Calu3 (cell line): ENCODE results near the gene TULP3. TPM values are rescaled to one million over a fixed set of nuclear protein-coding genes. Genes with fewer than 3 reads are reported as not detected.

Experiments
- BruUV-seq: library from RNA; stranded (reverse); fragments of 400-500 nt; replicated peaks from 2 replicates; lab custom pipeline; 2021; lab: Mats Ljungman, UMichigan
- CTCF ChIA-PET: fragments of 300-600 bp; sonication (Branson Sonifier 250); formaldehyde crosslinking; loops from one replicate; lab custom pipeline; 2022; ENCODE audit warnings: antibody characterized with exemption; lab: Charles Lee
- DNase-seq: peaks from one replicate; pipeline ENCODE4 v3.0.0; 2022
- H3K27ac Mint-ChIP-seq: one replicate; pipeline ENCODE4 v1.8.0; 2022; ENCODE audit warnings: mixed read lengths; ENCODE audit not compliant: unreplicated experiment
- H3K27me3 Mint-ChIP-seq: one replicate; pipeline ENCODE4 v1.8.0; 2022; ENCODE audit warnings: mixed read lengths; ENCODE audit not compliant: unreplicated experiment
- H3K36me3 Mint-ChIP-seq: one replicate; pipeline ENCODE4 v1.8.0; 2022; ENCODE audit warnings: mild to moderate bottlenecking, moderate library complexity, mixed read lengths; ENCODE audit not compliant: insufficient read depth, unreplicated experiment
- H3K4me1 Mint-ChIP-seq: one replicate; pipeline ENCODE4 v1.8.0; 2022; ENCODE audit warnings: mild to moderate bottlenecking, low read depth, mixed read lengths; ENCODE audit not compliant: unreplicated experiment
- H3K4me3 Mint-ChIP-seq: one replicate; pipeline ENCODE4 v1.8.0; 2022; ENCODE audit warnings: mild to moderate bottlenecking, low read depth, moderate library complexity, mixed read lengths; ENCODE audit not compliant: unreplicated experiment
- H3K9me3 Mint-ChIP-seq: one replicate; pipeline ENCODE4 v1.8.0; 2022; ENCODE audit warnings: low read depth, mixed read lengths; ENCODE audit not compliant: unreplicated experiment
- CTCF ChIP-seq: fragments of 200-600 bp; IDR thresholded peaks from one replicate; pipeline ENCODE4 v1.8.0; 2022; ENCODE audit warnings: antibody characterized with exemption; ENCODE audit not compliant: unreplicated experiment
- intact Hi-C: fragments of 100-400 bp; cut with micrococcal nuclease; formaldehyde crosslinking; loops from one replicate; pipeline ENCODE4 v1.10.0; 2022; ENCODE audit not compliant: unreplicated experiment
- total RNA-seq: library from RNA; stranded (reverse); gene quantifications from 2 replicates; pipeline ENCODE4 v1.2.3, GENCODE V29; 2022

The TULP3 gene
- total RNA-seq, 1 experiment from 2014 or later: 21.6 TPM

GRCh38 chr12:2902272-2902880, 11.7 kb downstream of the TULP3 start:
- intact Hi-C loops: no loop called here
- no peak for TF ChIP-seq CTCF
- H3K9me3 Mint-ChIP-seq: no peaks in the 10 kb centered on the region
- CTCF ChIA-PET: interaction anchor here (0.6 kb wide), 1 partner anchor 143 kb away, joined by 3 read pairs; no protein-coding TSS in a partner anchor
- H3K27me3 Mint-ChIP-seq: no peaks in the 10 kb centered on the region
- no peak for DNase-seq
- no peaks in the 10 kb centered on the region for H3K4me1 Mint-ChIP-seq
- H3K36me3 Mint-ChIP-seq: peaks cover 6% of the 10 kb centered on the region
- H3K27ac Mint-ChIP-seq: no peak overlapping the region
- no TSS peak for BruUV-seq
- no peak overlapping the region for H3K4me3 Mint-ChIP-seq

GRCh38 chr12:2904260-2904659, 13.6 kb downstream of the TULP3 start:
- CTCF ChIA-PET: interaction anchor here (1.1 kb wide), 1 partner anchor 14 kb away, joined by 3 read pairs; the partner anchor contains the start of gene TULP3
- no TSS peak for BruUV-seq

GRCh38 chr12:2912216-2912575, 21.5 kb downstream of the TULP3 start:
- CTCF ChIA-PET: interaction anchor here (0.6 to 1.2 kb wide), 3 partner anchors 14 to 129 kb away, joined by 3 to 4 read pairs (median 3); no protein-coding TSS in a partner anchor
- H3K4me1 Mint-ChIP-seq: peaks cover 10% of the 10 kb centered on the region
- peaks cover 6% of the 10 kb centered on the region for H3K36me3 Mint-ChIP-seq
- no TSS peak for BruUV-seq
- TF ChIP-seq CTCF: no peak
- no peaks in the 10 kb centered on the region for H3K9me3 Mint-ChIP-seq
- no peak for DNase-seq
- intact Hi-C loops: no loop called here
- H3K27ac Mint-ChIP-seq: no peak overlapping the region
- no peaks in the 10 kb centered on the region for H3K27me3 Mint-ChIP-seq
- no peak overlapping the region for H3K4me3 Mint-ChIP-seq

More at GRCh38 chr12:2904260-2904659, 13.6 kb downstream of the TULP3 start:
- H3K36me3 Mint-ChIP-seq: peaks cover 6% of the 10 kb centered on the region
- H3K9me3 Mint-ChIP-seq: no peaks in the 10 kb centered on the region
- H3K4me3 Mint-ChIP-seq: no peak overlapping the region
- DNase-seq: no peak
- H3K4me1 Mint-ChIP-seq: no peaks in the 10 kb centered on the region
- no peaks in the 10 kb centered on the region for H3K27me3 Mint-ChIP-seq
- no peak for TF ChIP-seq CTCF
- intact Hi-C loops: no loop called here
- H3K27ac Mint-ChIP-seq: no peak overlapping the region

- no peaks in the 10 kb centered on the region for H3K9me3 Mint-ChIP-seq
- no peak for TF ChIP-seq CTCF
- no peaks in the 10 kb centered on the region for H3K4me1 Mint-ChIP-seq
- no peaks in the 10 kb centered on the region for H3K27me3 Mint-ChIP-seq
- H3K27ac Mint-ChIP-seq: no peak overlapping the region
- DNase-seq: no peak
- peaks cover 7% of the 10 kb centered on the region for H3K36me3 Mint-ChIP-seq
- CTCF ChIA-PET: no interaction called here
- BruUV-seq: no TSS peak
- intact Hi-C loops: no loop called here
- H3K4me3 Mint-ChIP-seq: no peak overlapping the region
Measured at GRCh38 chr12:2919249-2919648, 28.6 kb downstream of the TULP3 start.
